Astrocyte (in vitro differentiated cells and primary cell): ENCODE results near the gene FOXM1. TPM values are rescaled to one million over a fixed set of nuclear protein-coding genes. Genes with fewer than 3 reads are reported as not detected.

Source experiments
- DNase-seq: peaks from one replicate; pipeline ENCODE4 v3.0.0-alpha.2; 2010; ENCODE audit warnings: low read depth
- FAIRE-seq: peaks from 2 replicates; lab custom pipeline; 2011; peaks lifted over from hg19 to GRCh38; lab: Jason Lieb, UNC
- H2AFZ ChIP-seq: 2 replicates; pipeline ENCODE4 v1.6.0; 2012; ENCODE audit warnings: low read depth, low read length, inconsistent platforms
- H3K27ac ChIP-seq: 2 replicates; pipeline ENCODE4 v1.5.1; 2011; ENCODE audit warnings: low read depth, low read length, inconsistent platforms
- H3K27me3 ChIP-seq: 2 replicates; pipeline ENCODE4 v1.6.0; 2011; ENCODE audit warnings: low read length, inconsistent platforms; ENCODE audit not compliant: insufficient read depth
- H3K36me3 ChIP-seq: 2 replicates; pipeline ENCODE4 v1.5.1; 2011; ENCODE audit warnings: low read length, inconsistent platforms; ENCODE audit not compliant: insufficient read depth
- H3K4me1 ChIP-seq: 2 replicates; pipeline ENCODE4 v1.5.1; 2011; ENCODE audit warnings: low read length, inconsistent platforms; ENCODE audit not compliant: insufficient read depth
- H3K4me2 ChIP-seq: 2 replicates; pipeline ENCODE4 v1.6.0; 2012; ENCODE audit warnings: low read length, inconsistent platforms
- H3K4me3 ChIP-seq: 2 replicates; pipeline ENCODE4 v1.5.1; 2011; ENCODE audit warnings: low read depth, mild to moderate bottlenecking, low read length, inconsistent platforms; ENCODE audit not compliant: insufficient read depth
- H3K79me2 ChIP-seq: 2 replicates; pipeline ENCODE4 v1.6.0; 2012; ENCODE audit warnings: mild to moderate bottlenecking, low read length, inconsistent platforms; ENCODE audit not compliant: insufficient read depth
- H3K9ac ChIP-seq: 2 replicates; pipeline ENCODE4 v1.6.0; 2012; ENCODE audit warnings: mild to moderate bottlenecking, low read length, inconsistent platforms
- H3K9me3 ChIP-seq: 2 replicates; pipeline ENCODE4 v1.5.1; 2012; ENCODE audit warnings: low read depth, mild to moderate bottlenecking, low read length, inconsistent platforms; ENCODE audit not compliant: insufficient read depth
- H4K20me1 ChIP-seq: 2 replicates; pipeline ENCODE4 v1.6.0; 2012; ENCODE audit warnings: low read length, inconsistent platforms; ENCODE audit not compliant: insufficient read depth
- H3K27ac Mint-ChIP-seq: one replicate; pipeline ENCODE4 v1.8.0; 2021; ENCODE audit warnings: mild to moderate bottlenecking, mixed read lengths; ENCODE audit not compliant: unreplicated experiment
- H3K27me3 Mint-ChIP-seq: one replicate; pipeline ENCODE4 v1.8.0; 2021; ENCODE audit warnings: low read depth, mixed read lengths; ENCODE audit not compliant: unreplicated experiment
- H3K36me3 Mint-ChIP-seq: one replicate; pipeline ENCODE4 v1.8.0; 2021; ENCODE audit warnings: low read depth, mixed read lengths; ENCODE audit not compliant: unreplicated experiment
- H3K4me1 Mint-ChIP-seq: one replicate; pipeline ENCODE4 v1.8.0; 2021; ENCODE audit warnings: low read depth, mixed read lengths; ENCODE audit not compliant: unreplicated experiment
- H3K4me3 Mint-ChIP-seq: one replicate; pipeline ENCODE4 v1.8.0; 2021; ENCODE audit warnings: mild to moderate bottlenecking, moderate library complexity, mixed read lengths; ENCODE audit not compliant: unreplicated experiment
- H3K9me3 Mint-ChIP-seq: one replicate; pipeline ENCODE4 v1.8.0; 2021; ENCODE audit warnings: mild to moderate bottlenecking, mixed read lengths; ENCODE audit not compliant: unreplicated experiment
- EZH2 ChIP-seq: IDR thresholded peaks from 2 replicates; pipeline ENCODE4 v1.6.1; 2012; ENCODE audit warnings: mild to moderate bottlenecking, low read length, inconsistent platforms; ENCODE audit not compliant: insufficient read depth
- total RNA-seq: library from RNA; stranded (reverse); gene quantifications from 2 replicates; pipeline ENCODE4 v1.2.1, GENCODE V29; 2021
- TF ChIP-seq, protein P1 (sequence below): IDR thresholded peaks from 2 replicates; pipeline ENCODE4 v1.5.1; 2011; ENCODE audit warnings: low read depth, mild to moderate bottlenecking, inconsistent platforms, low read length, moderate library complexity; ENCODE audit not compliant: insufficient read depth

FOXM1 gene
- total RNA-seq, 1 donor from 2014 or later: 7.1 TPM

DNA sequence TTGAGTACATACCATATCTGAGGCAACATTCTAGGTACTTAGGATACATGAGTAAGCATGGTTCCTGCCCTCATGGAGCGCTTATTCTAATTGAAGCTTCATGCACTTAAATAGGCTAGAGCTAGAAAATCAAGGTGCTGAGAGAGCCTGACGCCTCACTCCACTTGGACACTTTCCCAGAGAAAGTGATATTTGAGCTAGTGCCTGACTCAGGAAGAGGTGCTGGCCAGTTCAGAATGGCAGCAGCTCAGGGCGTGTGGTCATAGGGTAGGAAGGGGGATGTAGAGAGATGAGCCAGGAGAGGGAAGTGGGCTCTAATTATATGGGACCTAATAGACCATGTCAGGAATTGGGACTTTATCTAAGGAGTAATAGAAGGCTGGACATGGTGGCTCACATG, 47.0 kb upstream of the FOXM1 start:
- Histone ChIP-seq H3K4me3 (no peak overlapping the region), H3K4me2 (no peak overlapping the region), H3K27me3 (no peaks in the 10 kb centered on the region), H3K36me3 (peaks cover 11% of the 10 kb centered on the region), H4K20me1 (peaks cover 12% of the 10 kb centered on the region), H3K4me1 (peaks cover 10% of the 10 kb centered on the region), H3K9me3 (no peaks in the 10 kb centered on the region), H2AFZ (no peak overlapping the region), H3K27ac (no peak overlapping the region), H3K79me2 (no peaks in the 10 kb centered on the region), H3K9ac (no peak overlapping the region)
- Mint-ChIP-seq H3K4me3 (no peak overlapping the region), H3K27me3 (no peaks in the 10 kb centered on the region), H3K27ac (no peak overlapping the region), H3K36me3 (peaks cover 12% of the 10 kb centered on the region), H3K4me1 (peaks cover 9% of the 10 kb centered on the region), H3K9me3 (no peaks in the 10 kb centered on the region)
- peak; percentile 46 for DNase-seq
- TF ChIP-seq, protein P1, sequence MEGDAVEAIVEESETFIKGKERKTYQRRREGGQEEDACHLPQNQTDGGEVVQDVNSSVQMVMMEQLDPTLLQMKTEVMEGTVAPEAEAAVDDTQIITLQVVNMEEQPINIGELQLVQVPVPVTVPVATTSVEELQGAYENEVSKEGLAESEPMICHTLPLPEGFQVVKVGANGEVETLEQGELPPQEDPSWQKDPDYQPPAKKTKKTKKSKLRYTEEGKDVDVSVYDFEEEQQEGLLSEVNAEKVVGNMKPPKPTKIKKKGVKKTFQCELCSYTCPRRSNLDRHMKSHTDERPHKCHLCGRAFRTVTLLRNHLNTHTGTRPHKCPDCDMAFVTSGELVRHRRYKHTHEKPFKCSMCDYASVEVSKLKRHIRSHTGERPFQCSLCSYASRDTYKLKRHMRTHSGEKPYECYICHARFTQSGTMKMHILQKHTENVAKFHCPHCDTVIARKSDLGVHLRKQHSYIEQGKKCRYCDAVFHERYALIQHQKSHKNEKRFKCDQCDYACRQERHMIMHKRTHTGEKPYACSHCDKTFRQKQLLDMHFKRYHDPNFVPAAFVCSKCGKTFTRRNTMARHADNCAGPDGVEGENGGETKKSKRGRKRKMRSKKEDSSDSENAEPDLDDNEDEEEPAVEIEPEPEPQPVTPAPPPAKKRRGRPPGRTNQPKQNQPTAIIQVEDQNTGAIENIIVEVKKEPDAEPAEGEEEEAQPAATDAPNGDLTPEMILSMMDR: no peak
- TF ChIP-seq EZH2: no peak
- FAIRE-seq: no peak

DNA sequence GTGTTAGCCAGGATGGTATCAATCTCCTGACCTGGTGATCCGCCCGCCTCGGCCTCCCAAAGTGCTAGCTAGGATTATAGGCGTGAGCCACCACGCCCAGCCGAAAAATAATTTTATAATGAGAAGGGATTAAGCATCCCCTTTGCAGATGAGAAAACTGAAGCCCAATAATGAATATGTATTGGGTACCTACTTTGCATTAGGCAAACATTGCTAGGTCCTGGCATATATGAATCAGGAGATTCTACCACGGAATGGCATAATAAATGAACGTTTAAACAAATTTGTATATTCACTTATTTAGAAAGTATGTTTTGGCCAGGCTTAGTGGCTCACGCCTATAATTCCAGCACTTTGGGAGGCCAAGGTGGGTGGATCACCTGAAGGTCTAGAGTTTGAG, 46.1 kb upstream of the FOXM1 start:
- no peak overlapping the region for H3K4me2 ChIP-seq
- no peaks in the 10 kb centered on the region for H3K27me3 Mint-ChIP-seq
- no peaks in the 10 kb centered on the region for H3K9me3 ChIP-seq
- no peak overlapping the region for H3K4me3 Mint-ChIP-seq
- no peak for DNase-seq
- no peak overlapping the region for H3K9ac ChIP-seq
- no peaks in the 10 kb centered on the region for H3K79me2 ChIP-seq
- no peak overlapping the region for H2AFZ ChIP-seq
- no peak overlapping the region for H3K4me3 ChIP-seq
- peaks cover 12% of the 10 kb centered on the region for H3K36me3 Mint-ChIP-seq
- no peaks in the 10 kb centered on the region for H3K9me3 Mint-ChIP-seq
- peaks cover 11% of the 10 kb centered on the region for H3K36me3 ChIP-seq
- peaks cover 10% of the 10 kb centered on the region for H3K4me1 ChIP-seq
- peaks cover 9% of the 10 kb centered on the region for H3K4me1 Mint-ChIP-seq
- H4K20me1 ChIP-seq: peaks cover 12% of the 10 kb centered on the region
- TF ChIP-seq, protein P1: no peak
- TF ChIP-seq EZH2: no peak
- H3K27ac ChIP-seq: no peak overlapping the region
- H3K27ac Mint-ChIP-seq: no peak overlapping the region
- no peak for FAIRE-seq
- no peaks in the 10 kb centered on the region for H3K27me3 ChIP-seq

DNA sequence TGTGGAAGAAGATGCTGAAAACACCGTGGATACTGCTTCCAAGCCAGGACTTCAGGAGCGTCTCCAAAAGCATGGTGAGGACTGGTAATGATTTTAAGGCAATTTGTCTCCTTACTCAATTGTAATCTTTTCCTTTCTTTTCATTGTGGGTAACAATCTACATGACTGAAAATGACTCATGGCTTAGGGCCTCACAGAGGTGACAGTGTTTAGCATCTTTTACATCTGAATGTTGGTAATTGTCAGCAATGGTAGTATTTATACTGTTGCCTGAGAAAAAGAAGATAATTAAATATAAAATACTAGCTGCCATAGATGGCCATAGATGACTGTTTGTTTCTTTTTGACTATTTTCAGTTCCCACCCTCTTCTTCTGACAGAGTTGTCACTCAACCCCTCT, 45.4 kb upstream of the FOXM1 start:
- FAIRE-seq: no peak
- Mint-ChIP-seq H3K36me3 (peaks cover 12% of the 10 kb centered on the region), H3K4me1 (peaks cover 9% of the 10 kb centered on the region), H3K9me3 (no peaks in the 10 kb centered on the region), H3K27ac (no peak overlapping the region), H3K27me3 (no peaks in the 10 kb centered on the region), H3K4me3 (no peak overlapping the region)
- DNase-seq: peak; percentile 34
- H3K4me3 ChIP-seq: no peak overlapping the region
- H3K27me3 ChIP-seq: no peaks in the 10 kb centered on the region
- no peaks in the 10 kb centered on the region for H3K9me3 ChIP-seq
- TF ChIP-seq, protein P1: no peak
- TF ChIP-seq EZH2: no peak
- H3K79me2 ChIP-seq: no peaks in the 10 kb centered on the region
- H3K27ac ChIP-seq: no peak overlapping the region
- no peak overlapping the region for H2AFZ ChIP-seq
- peaks cover 12% of the 10 kb centered on the region for H4K20me1 ChIP-seq
- no peak overlapping the region for H3K9ac ChIP-seq
- H3K36me3 ChIP-seq: peaks cover 11% of the 10 kb centered on the region
- no peak overlapping the region for H3K4me2 ChIP-seq
- peaks cover 10% of the 10 kb centered on the region for H3K4me1 ChIP-seq
